GOT3 (cell line): Measurements from ENCODE around the gene MAGEB5.
"Not testable (repeated sequence)": the region's sequence is repeated elsewhere in the genome, so short reads cannot be mapped to it uniquely, and the experiment has no call there.

Experiments used
- DNase-seq: peaks from one replicate; lab custom pipeline; 2025; ENCODE audit warnings: mixed read lengths; lab: John Stamatoyannopoulos, UW

The MAGEB5 gene

GRCh38 chrX:26215869-26216268 lies at the start of gene MAGEB5:
Gene MAGEB5, plus strand, starts transcription at chrX:26216169. Its CDS starts 1,133 bp downstream, at chrX:26217302.
- DNase-seq, result no peak

- DNase-seq, result no peak
Observed at GRCh38 chrX:26192204-26192603, 23.8 kb upstream of the MAGEB5 start, which contains the start of gene MAGEB6. Gene MAGEB6, plus strand, starts transcription at chrX:26192440. Its CDS starts 1,407 bp downstream, at chrX:26193847.

- DNase-seq, result no peak
Observed at GRCh38 chrX:26203561-26203960, 12.4 kb upstream of the MAGEB5 start.

GRCh38 chrX:26204717-26205116 lies 11.3 kb upstream of the MAGEB5 start:
- not testable (repeated sequence) for DNase-seq

- DNase-seq, result no peak
Observed at GRCh38 chrX:26208012-26208411, 8.0 kb upstream of the MAGEB5 start.

- no peak for DNase-seq
Observed at GRCh38 chrX:26219351-26219750, 3.4 kb downstream of the MAGEB5 start.

GRCh38 chrX:26234177-26234576 lies 18.2 kb downstream of the MAGEB5 start:
- no peak for DNase-seq

- DNase-seq, result no peak
Observed at GRCh38 chrX:26253526-26253925, 37.6 kb downstream of the MAGEB5 start.

GRCh38 chrX:26254436-26254835 lies 38.5 kb downstream of the MAGEB5 start:
- no peak for DNase-seq

- no peak for DNase-seq
Observed at GRCh38 chrX:26262121-26262523, 46.2 kb downstream of the MAGEB5 start.
